Naive thymus-derived CD4-positive, alpha-beta T cell (primary cell): ENCODE results near the gene CCL2. TPM values are rescaled to one million over a fixed set of nuclear protein-coding genes. Genes with fewer than 3 reads are reported as not detected.

ENCODE experiments used
- ATAC-seq: fragments of 150-1000 bp; cut with Tn5 transposase; 2 replicates; pipeline ENCODE4 v1.10.0; 2021; ENCODE audit warnings: mild to moderate bottlenecking, moderate library complexity
- CTCF ChIA-PET: fragments of 350-600 bp; sonication (Branson Sonifier 250); formaldehyde crosslinking; loops from one replicate; lab custom pipeline; 2021; ENCODE audit warnings: antibody characterized with exemption; lab: Charles Lee
- POLR2A ChIA-PET: fragments of 350-600 bp; sonication (Branson Sonifier 250); formaldehyde crosslinking; loops from one replicate; lab custom pipeline; 2021; ENCODE audit warnings: antibody characterized with exemption, inconsistent platforms; lab: Charles Lee
- DNase-seq, 9 donors: peaks; one replicate each; pipeline versions ENCODE4 v3.0.0 to v3.0.0-alpha.2; 2020 to 2022; ENCODE audit warnings: mixed read lengths in 1 of 9
- H3K27ac ChIP-seq: one replicate; pipeline ENCODE4 v1.7.0; 2013; ENCODE audit warnings: mild to moderate bottlenecking, low read depth, low read length, moderate library complexity
- H3K27me3 ChIP-seq, 2 donors: one replicate each; pipeline ENCODE4 v1.7.0; 2013; ENCODE audit warnings: low read length in 2 of 2, mild to moderate bottlenecking in 2 of 2, moderate library complexity in 2 of 2; ENCODE audit not compliant: control insufficient read depth in 2 of 2, insufficient read depth in 2 of 2
- H3K36me3 ChIP-seq, 3 experiments: 1 replicate in 2 of 3; 2 replicates in 1 of 3; pipeline ENCODE4 v1.7.0; 2013; ENCODE audit warnings: low read length in 3 of 3, mild to moderate bottlenecking in 3 of 3, moderate library complexity in 1 of 3; ENCODE audit not compliant: insufficient read depth in 3 of 3, control insufficient read depth in 2 of 3
- H3K4me1 ChIP-seq, 2 donors: one replicate each; pipeline ENCODE4 v1.7.0; 2013; ENCODE audit warnings: low read length in 2 of 2, mild to moderate bottlenecking in 2 of 2, moderate library complexity in 1 of 2; ENCODE audit not compliant: control insufficient read depth in 2 of 2, insufficient read depth in 2 of 2
- H3K4me3 ChIP-seq: 2 replicates; pipeline ENCODE4 v1.7.0; 2013; ENCODE audit warnings: mild to moderate bottlenecking, low read length
- H3K9me3 ChIP-seq, 3 experiments: 1 replicate in 2 of 3; 2 replicates in 1 of 3; pipeline ENCODE4 v1.7.0; 2013; ENCODE audit warnings: low read length in 3 of 3; ENCODE audit not compliant: control insufficient read depth in 2 of 3
- H3K27ac Mint-ChIP-seq, 9 donors: one replicate each; pipeline ENCODE4 v1.8.0; 2020 to 2022; ENCODE audit warnings: mixed read lengths in 9 of 9, mild to moderate bottlenecking in 8 of 9, moderate library complexity in 5 of 9, inconsistent platforms in 2 of 9
- H3K27me3 Mint-ChIP-seq, 5 donors: one replicate each; pipeline ENCODE4 v1.8.0; 2021 to 2022; ENCODE audit warnings: mixed read lengths in 5 of 5, mild to moderate bottlenecking in 1 of 5
- H3K36me3 Mint-ChIP-seq, 5 donors: one replicate each; pipeline ENCODE4 v1.8.0; 2020 to 2022; ENCODE audit warnings: mixed read lengths in 5 of 5, mild to moderate bottlenecking in 3 of 5, inconsistent platforms in 1 of 5
- H3K4me1 Mint-ChIP-seq, 7 donors: one replicate each; pipeline ENCODE4 v1.8.0; 2020 to 2022; ENCODE audit warnings: mixed read lengths in 7 of 7, mild to moderate bottlenecking in 3 of 7, inconsistent platforms in 1 of 7
- H3K4me3 Mint-ChIP-seq, 10 donors: one replicate each; pipeline ENCODE4 v1.8.0; 2020 to 2022; ENCODE audit warnings: mild to moderate bottlenecking in 10 of 10, mixed read lengths in 10 of 10, moderate library complexity in 6 of 10, inconsistent platforms in 2 of 10
- H3K9me3 Mint-ChIP-seq, 11 donors: one replicate each; pipeline ENCODE4 v1.8.0; 2020 to 2022; ENCODE audit warnings: mixed read lengths in 11 of 11, mild to moderate bottlenecking in 4 of 11, inconsistent platforms in 1 of 11, moderate library complexity in 1 of 11
- intact Hi-C, 2 donors: fragments of 100-400 bp; cut with micrococcal nuclease; formaldehyde crosslinking; loops; one replicate each; pipeline ENCODE4 v1.15.1; 2023
- polyA plus RNA-seq, 2 donors: library from polyadenylated mRNA; unstranded; fragments of 300-500 nt; fragmentation: Illumina TruSeq; gene quantifications; one replicate each; pipeline ENCODE4 v1.2.3, GENCODE V29; 2021
- total RNA-seq, 6 experiments: library from RNA in 5 of 6; stranded (reverse) in 5 of 6; gene quantifications; 1 replicate in 5 of 6; 2 replicates in 1 of 6; pipeline ENCODE4 v1.2.3 and lab custom pipeline; 2021 to 2026

The CCL2 gene
- total and polyA plus RNA-seq, 7 experiments from 2014 or later, result 0.31 to 13.6 (median 10.4) TPM; not detected in 4

DNA sequence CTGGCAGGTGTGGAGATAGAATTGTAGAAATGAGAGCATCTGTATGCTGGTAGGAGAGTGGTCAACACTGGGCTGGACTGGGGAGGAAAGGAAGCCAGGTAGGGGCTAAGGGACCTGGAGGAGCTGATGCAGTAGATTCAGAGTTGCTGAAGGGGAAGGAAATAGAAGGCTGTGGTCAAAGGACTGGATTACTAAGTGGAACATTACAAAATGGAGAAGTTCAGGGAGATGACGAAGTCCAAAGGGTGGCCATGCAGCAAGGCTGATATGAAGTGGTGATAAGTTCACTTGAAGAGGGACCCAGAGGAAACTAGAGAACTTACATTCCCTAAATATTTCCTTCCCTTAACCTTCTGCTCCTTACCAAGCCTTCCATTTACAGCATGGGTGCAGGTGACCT lies 8.6 kb upstream of the CCL2 start:
- Histone ChIP-seq H3K27ac (no peak overlapping the region), H3K27me3 (no peaks in the 10 kb centered on the region), H3K4me3 (no peak overlapping the region), H3K9me3 (no peaks in the 10 kb centered on the region), H3K4me1 (no peaks in the 10 kb centered on the region), H3K36me3 (no peaks in the 10 kb centered on the region)
- Mint-ChIP-seq H3K27ac (no peak overlapping the region), H3K4me1 (peaks cover 0 to 2% (median 0%) of the 10 kb centered on the region in 7 donors), H3K4me3 (no peak overlapping the region), H3K36me3 (no peaks in the 10 kb centered on the region), H3K9me3 (peaks cover 0 to 1% (median 0%) of the 10 kb centered on the region in 11 donors), H3K27me3 (peaks cover 4 to 14% (median 7%) of the 10 kb centered on the region in 5 donors)
- peak; percentile 81 for ATAC-seq
- ChIA-PET CTCF (no interaction called here), POLR2A (no interaction called here)
- intact Hi-C loops, result no loop called here
- DNase-seq, result no peak

DNA sequence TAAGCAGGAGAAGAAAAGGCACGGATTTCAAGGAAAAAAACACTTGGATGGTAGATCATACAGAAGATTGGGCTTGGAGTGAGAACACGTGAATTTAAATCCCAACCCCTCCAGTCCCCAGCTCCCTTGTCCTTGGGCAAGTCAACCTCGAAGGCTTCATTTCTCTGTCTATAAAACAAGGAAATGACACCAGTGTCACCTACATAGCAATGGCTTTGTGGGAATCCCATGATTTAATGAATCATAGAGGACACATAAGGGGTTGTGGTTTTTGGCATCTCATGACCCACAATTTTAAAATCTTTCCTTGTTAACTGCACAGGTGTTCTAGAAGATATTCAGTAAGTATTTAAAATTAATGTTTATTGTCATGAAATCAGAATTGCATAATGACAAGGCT lies 8.2 kb upstream of the CCL2 start:
- no peaks in the 10 kb centered on the region for H3K27me3 ChIP-seq
- ATAC-seq (peak; percentile 55), DNase-seq (no peak)
- H3K27me3 Mint-ChIP-seq, result peaks cover 5 to 17% (median 11%) of the 10 kb centered on the region in 5 donors
- H3K36me3 Mint-ChIP-seq, result no peaks in the 10 kb centered on the region
- H3K36me3 ChIP-seq, result no peaks in the 10 kb centered on the region
- intact Hi-C loops, result no loop called here
- no peak overlapping the region for H3K4me3 ChIP-seq
- ChIA-PET POLR2A (no interaction called here), CTCF (no interaction called here)
- H3K4me1 ChIP-seq, result no peaks in the 10 kb centered on the region
- H3K27ac ChIP-seq, result no peak overlapping the region
- H3K9me3 Mint-ChIP-seq, result peaks cover 0 to 1% (median 0%) of the 10 kb centered on the region in 11 donors
- peaks cover 0 to 2% (median 0%) of the 10 kb centered on the region in 7 donors for H3K4me1 Mint-ChIP-seq
- no peak overlapping the region for H3K27ac Mint-ChIP-seq
- H3K9me3 ChIP-seq, result no peaks in the 10 kb centered on the region
- H3K4me3 Mint-ChIP-seq, result no peak overlapping the region

GRCh38 chr17:34248511-34249024 lies 6.5 kb upstream of the CCL2 start:
- POLR2A ChIA-PET, result no interaction called here

GRCh38 chr17:34249061-34249460 lies 6.0 kb upstream of the CCL2 start:
- H3K36me3 ChIP-seq, result no peaks in the 10 kb centered on the region
- no peaks in the 10 kb centered on the region for H3K9me3 ChIP-seq
- CTCF ChIA-PET, result no interaction called here
- Mint-ChIP-seq H3K36me3 (no peaks in the 10 kb centered on the region), H3K4me3 (no peak overlapping the region), H3K4me1 (peaks cover 0 to 2% (median 0%) of the 10 kb centered on the region in 7 donors), H3K9me3 (peaks cover 0 to 1% (median 0%) of the 10 kb centered on the region in 11 donors), H3K27me3 (peaks cover 9 to 26% (median 19%) of the 10 kb centered on the region in 5 donors), H3K27ac (no peak overlapping the region)
- H3K4me3 ChIP-seq, result no peak overlapping the region
- intact Hi-C loops, result no loop called here
- ATAC-seq (no peak), DNase-seq (no peak)
- H3K27me3 ChIP-seq, result no peaks in the 10 kb centered on the region
- no peaks in the 10 kb centered on the region for H3K4me1 ChIP-seq
- no peak overlapping the region for H3K27ac ChIP-seq
- POLR2A ChIA-PET, result no interaction called here

More at GRCh38 chr17:34248511-34249024, 6.5 kb upstream of the CCL2 start:
- no peaks in the 10 kb centered on the region for H3K36me3 Mint-ChIP-seq
- no peaks in the 10 kb centered on the region for H3K36me3 ChIP-seq
- peaks cover 0 to 1% (median 0%) of the 10 kb centered on the region in 11 donors for H3K9me3 Mint-ChIP-seq
- H3K4me1 Mint-ChIP-seq, result peaks cover 0 to 2% (median 0%) of the 10 kb centered on the region in 7 donors
- H3K27ac ChIP-seq, result no peak overlapping the region
- intact Hi-C loops, result no loop called here
- ATAC-seq, result no peak
- CTCF ChIA-PET, result no interaction called here
- H3K27me3 Mint-ChIP-seq, result peaks cover 9 to 26% (median 17%) of the 10 kb centered on the region in 5 donors
- H3K4me3 ChIP-seq, result no peak overlapping the region
- H3K27ac Mint-ChIP-seq, result no peak overlapping the region
- no peak for DNase-seq
- no peak overlapping the region for H3K4me3 Mint-ChIP-seq
- H3K27me3 ChIP-seq, result no peaks in the 10 kb centered on the region
- no peaks in the 10 kb centered on the region for H3K4me1 ChIP-seq
- no peaks in the 10 kb centered on the region for H3K9me3 ChIP-seq

- CTCF ChIA-PET, result no interaction called here
- DNase-seq, result no peak
These were observed 5.6 kb upstream of the CCL2 start for GRCh38 chr17:34249478-34249877.

DNA sequence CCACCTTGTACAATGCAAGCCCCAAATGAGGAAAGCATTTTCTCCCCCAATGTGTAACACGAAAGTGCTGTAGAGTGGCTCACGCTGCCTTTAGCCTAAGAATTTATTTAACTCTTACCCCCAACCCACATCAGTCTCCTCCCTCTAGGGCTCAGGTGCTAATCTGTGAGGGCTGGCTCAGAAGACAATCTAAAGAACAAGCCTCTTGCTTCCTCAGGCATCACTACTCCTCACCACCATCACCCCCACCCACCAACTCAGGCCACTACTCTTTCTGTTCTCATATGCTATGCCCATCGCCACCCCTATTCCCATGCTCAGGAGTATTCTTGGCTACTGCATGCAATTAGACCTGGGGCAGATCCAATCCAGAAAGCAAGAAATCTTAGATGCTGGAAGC lies 3.9 kb upstream of the CCL2 start:
- Histone ChIP-seq H3K4me1 (no peaks in the 10 kb centered on the region), H3K27ac (no peak overlapping the region), H3K36me3 (no peaks in the 10 kb centered on the region), H3K9me3 (no peaks in the 10 kb centered on the region), H3K4me3 (no peak overlapping the region), H3K27me3 (no peaks in the 10 kb centered on the region)
- intact Hi-C loops, result no loop called here
- ATAC-seq (no peak), DNase-seq (no peak)
- Mint-ChIP-seq H3K27ac (peak overlapping the region in 1 of 9 donors; percentile 11), H3K36me3 (no peaks in the 10 kb centered on the region), H3K4me3 (no peak overlapping the region), H3K4me1 (peaks cover 0 to 7% (median 0%) of the 10 kb centered on the region in 7 donors), H3K27me3 (peaks cover 20 to 43% (median 33%) of the 10 kb centered on the region in 5 donors), H3K9me3 (peaks cover 0 to 1% (median 0%) of the 10 kb centered on the region in 11 donors)
- POLR2A ChIA-PET, result no interaction called here
- CTCF ChIA-PET, result no interaction called here

More at GRCh38 chr17:34249478-34249877, 5.6 kb upstream of the CCL2 start:
- Mint-ChIP-seq H3K27me3 (peaks cover 9 to 30% (median 22%) of the 10 kb centered on the region in 5 donors), H3K36me3 (no peaks in the 10 kb centered on the region), H3K4me1 (peaks cover 0 to 2% (median 0%) of the 10 kb centered on the region in 7 donors), H3K27ac (no peak overlapping the region), H3K4me3 (no peak overlapping the region), H3K9me3 (peaks cover 0 to 1% (median 0%) of the 10 kb centered on the region in 11 donors)
- POLR2A ChIA-PET, result no interaction called here
- Histone ChIP-seq H3K36me3 (no peaks in the 10 kb centered on the region), H3K27ac (no peak overlapping the region), H3K4me3 (no peak overlapping the region), H3K9me3 (no peaks in the 10 kb centered on the region), H3K4me1 (no peaks in the 10 kb centered on the region), H3K27me3 (no peaks in the 10 kb centered on the region)
- ATAC-seq, result peak; percentile 18
- intact Hi-C loops, result no loop called here

DNA sequence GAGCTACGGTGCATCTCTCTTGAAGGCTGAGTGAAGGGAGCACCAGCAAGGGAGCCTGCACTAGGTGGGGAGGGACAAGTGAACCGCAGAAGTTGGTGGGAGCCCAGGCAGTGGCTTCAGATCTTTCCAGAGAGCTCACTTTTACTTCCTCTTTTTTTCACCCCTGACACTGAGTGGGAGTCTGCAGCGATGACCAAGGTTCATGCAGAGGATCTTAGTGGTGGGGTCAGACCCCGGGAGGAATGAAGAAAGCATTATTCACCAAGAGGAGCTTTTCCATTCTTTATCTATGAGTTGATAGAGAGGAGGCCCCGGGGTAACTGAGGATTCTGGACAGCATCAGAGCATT lies 3.0 kb upstream of the CCL2 start:
- POLR2A ChIA-PET, result no interaction called here
- intact Hi-C loops, result no loop called here
- Histone ChIP-seq H3K36me3 (no peaks in the 10 kb centered on the region), H3K4me3 (no peak overlapping the region), H3K27me3 (no peaks in the 10 kb centered on the region), H3K4me1 (no peaks in the 10 kb centered on the region), H3K9me3 (no peaks in the 10 kb centered on the region), H3K27ac (no peak overlapping the region)
- Mint-ChIP-seq H3K27ac (no peak overlapping the region), H3K27me3 (peaks cover 25 to 50% (median 39%) of the 10 kb centered on the region in 5 donors), H3K9me3 (peaks cover 0 to 1% (median 0%) of the 10 kb centered on the region in 11 donors), H3K36me3 (no peaks in the 10 kb centered on the region), H3K4me3 (no peak overlapping the region), H3K4me1 (peaks cover 0 to 7% (median 0%) of the 10 kb centered on the region in 7 donors)
- no peak for DNase-seq
- CTCF ChIA-PET, result no interaction called here
- ATAC-seq, result peak; percentile 72
